Measurements from ENCODE around the gene TP53BP2.
A peak's percentile ranks its signal among the peaks of the same experiment; 100 is the strongest.
"Not testable (repeated sequence)": the region's sequence is repeated elsewhere in the genome, so short reads cannot be mapped to it uniquely, and the experiment has no call there.

The TP53BP2 gene

GRCh38 chr1:223815865-223816264 lies 29.9 kb downstream of the TP53BP2 start:
- DNase-seq (ENCODE audit: extremely low spot score), result no peak
- ChIA-PET POLR2A (no interaction called here), CTCF (interaction anchor here (1.5 kb wide), 1 partner anchor 10 kb away, joined by 4 read pairs; no protein-coding TSS in a partner anchor)
- no peak for TF ChIP-seq CTCF (IDR thresholded peaks at IDR 0.05; ENCODE audit: control extremely low read depth, extremely low read depth, low read depth, missing control alignments)

GRCh38 chr1:223815020-223815853 lies 30.5 kb downstream of the TP53BP2 start:
- no peak for DNase-seq (ENCODE audit: extremely low spot score)
- CTCF ChIA-PET, result interaction anchor here (1.5 kb wide), 1 partner anchor 10 kb away, joined by 4 read pairs; no protein-coding TSS in a partner anchor
- POLR2A ChIA-PET, result interaction anchor here (0.6 kb wide), 1 partner anchor 301 kb away, joined by 5 read pairs; no protein-coding TSS in a partner anchor
- no peak for TF ChIP-seq CTCF (IDR thresholded peaks at IDR 0.05; ENCODE audit: control extremely low read depth, extremely low read depth, low read depth, missing control alignments)

GRCh38 chr1:223813645-223814044 lies 32.1 kb downstream of the TP53BP2 start:
- POLR2A ChIA-PET, result no interaction called here
- TF ChIP-seq CTCF (IDR thresholded peaks at IDR 0.05; ENCODE audit: control extremely low read depth, extremely low read depth, low read depth, missing control alignments), result no peak
- DNase-seq (ENCODE audit: extremely low spot score), result no peak
- CTCF ChIA-PET, result interaction anchor here (1.0 to 5.1 kb wide), 3 partner anchors 10 to 64 kb away, joined by 3 to 28 read pairs (median 4); no protein-coding TSS in a partner anchor

- ChIA-PET POLR2A (interaction anchor here (0.7 kb wide), 1 partner anchor 22 kb away, joined by 3 read pairs; no protein-coding TSS in a partner anchor), CTCF (interaction anchor here (1.0 to 5.1 kb wide), 10 partner anchors 8 to 645 kb away, joined by 3 to 28 read pairs (median 5); partner anchors contain the start of gene TP53BP2)
- DNase-seq (ENCODE audit: extremely low spot score), result no peak
- TF ChIP-seq CTCF (IDR thresholded peaks at IDR 0.05; ENCODE audit: control extremely low read depth, extremely low read depth, low read depth, missing control alignments), result peak; percentile 53
Measured at GRCh38 chr1:223811634-223812101, 34.1 kb downstream of the TP53BP2 start.

GRCh38 chr1:223810586-223810985 lies 35.2 kb downstream of the TP53BP2 start:
- DNase-seq (ENCODE audit: extremely low spot score), result no peak
- ChIA-PET POLR2A (no interaction called here), CTCF (interaction anchor here (2.6 to 5.1 kb wide), 4 partner anchors 10 to 241 kb away, joined by 9 to 28 read pairs (median 14); partner anchors contain the start of gene TP53BP2)
- no peak for TF ChIP-seq CTCF (IDR thresholded peaks at IDR 0.05; ENCODE audit: control extremely low read depth, extremely low read depth, low read depth, missing control alignments)

GRCh38 chr1:223809905-223810304 lies 35.8 kb downstream of the TP53BP2 start:
- DNase-seq (ENCODE audit: extremely low spot score), result not testable (repeated sequence)
- CTCF ChIA-PET, result interaction anchor here (0.6 to 5.1 kb wide), 3 partner anchors 10 to 241 kb away, joined by 3 to 28 read pairs (median 9); no protein-coding TSS in a partner anchor

GRCh38 chr1:223803211-223803610 lies 42.5 kb downstream of the TP53BP2 start:
- TF ChIP-seq CTCF (IDR thresholded peaks at IDR 0.05; ENCODE audit: control extremely low read depth, extremely low read depth, low read depth, missing control alignments), result no peak
- POLR2A ChIA-PET, result no interaction called here
- DNase-seq (ENCODE audit: extremely low spot score), result no peak
- CTCF ChIA-PET, result interaction anchor here (1.0 to 1.4 kb wide), 3 partner anchors 8 to 17 kb away, joined by 3 to 4 read pairs (median 3); no protein-coding TSS in a partner anchor

More at GRCh38 chr1:223809905-223810304, 35.8 kb downstream of the TP53BP2 start:
- POLR2A ChIA-PET, result not testable (repeated sequence)

Measured in GM10248 (cell line).